NB4 (cell line): Measurements from ENCODE around the gene NCAPG.

Experiments used
- MYC ChIP-seq: IDR thresholded peaks from 2 replicates; pipeline ENCODE4 v1.6.1; 2011; ENCODE audit warnings: low read depth, low read length
- TF ChIP-seq, protein P1 (sequence below): IDR thresholded peaks from one replicate; pipeline ENCODE4 v1.5.1; 2012; ENCODE audit warnings: low read depth, low read length

DNA sequence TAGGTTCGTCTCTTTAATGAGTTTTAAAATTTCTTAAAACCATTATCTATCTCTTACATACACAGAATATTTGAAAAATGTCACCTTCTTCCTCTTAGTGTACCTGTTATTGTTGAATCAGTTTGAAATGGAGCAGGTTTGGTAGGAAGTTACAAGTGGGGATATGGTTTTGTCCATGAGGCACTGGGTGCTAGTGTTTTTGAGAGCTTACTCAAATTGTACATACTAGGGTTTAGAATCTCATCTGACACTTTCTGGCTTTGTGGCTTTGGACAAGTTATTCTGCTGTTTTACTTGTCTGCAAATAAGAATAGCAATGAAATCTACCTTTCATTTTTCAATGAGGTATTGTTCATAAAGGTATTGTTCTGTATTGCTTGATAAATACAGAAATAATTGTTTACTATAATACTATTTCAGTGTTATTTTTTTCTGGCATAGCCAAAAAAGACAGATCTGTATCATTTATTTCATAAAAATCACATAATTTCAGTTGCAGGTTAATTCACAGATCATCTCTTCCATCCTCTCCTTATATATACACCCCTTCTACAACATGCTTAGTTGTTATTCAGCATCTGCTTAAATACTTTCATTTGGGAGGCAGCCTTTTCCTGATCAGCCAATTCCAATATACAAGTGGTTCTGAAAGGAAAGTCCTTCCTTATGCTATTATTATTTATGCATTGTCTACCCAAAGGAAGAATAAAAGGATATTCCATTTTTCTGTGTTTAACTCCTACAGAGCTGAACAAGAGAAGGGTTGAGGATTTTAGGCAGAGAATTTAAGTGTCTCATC lies 13.3 kb downstream of the NCAPG start:
- no peak for TF ChIP-seq MYC
- TF ChIP-seq, protein P1, sequence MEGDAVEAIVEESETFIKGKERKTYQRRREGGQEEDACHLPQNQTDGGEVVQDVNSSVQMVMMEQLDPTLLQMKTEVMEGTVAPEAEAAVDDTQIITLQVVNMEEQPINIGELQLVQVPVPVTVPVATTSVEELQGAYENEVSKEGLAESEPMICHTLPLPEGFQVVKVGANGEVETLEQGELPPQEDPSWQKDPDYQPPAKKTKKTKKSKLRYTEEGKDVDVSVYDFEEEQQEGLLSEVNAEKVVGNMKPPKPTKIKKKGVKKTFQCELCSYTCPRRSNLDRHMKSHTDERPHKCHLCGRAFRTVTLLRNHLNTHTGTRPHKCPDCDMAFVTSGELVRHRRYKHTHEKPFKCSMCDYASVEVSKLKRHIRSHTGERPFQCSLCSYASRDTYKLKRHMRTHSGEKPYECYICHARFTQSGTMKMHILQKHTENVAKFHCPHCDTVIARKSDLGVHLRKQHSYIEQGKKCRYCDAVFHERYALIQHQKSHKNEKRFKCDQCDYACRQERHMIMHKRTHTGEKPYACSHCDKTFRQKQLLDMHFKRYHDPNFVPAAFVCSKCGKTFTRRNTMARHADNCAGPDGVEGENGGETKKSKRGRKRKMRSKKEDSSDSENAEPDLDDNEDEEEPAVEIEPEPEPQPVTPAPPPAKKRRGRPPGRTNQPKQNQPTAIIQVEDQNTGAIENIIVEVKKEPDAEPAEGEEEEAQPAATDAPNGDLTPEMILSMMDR, result no peak
